ENCODE measurements around the gene KCNJ13. TPM values are rescaled to one million over a fixed set of nuclear protein-coding genes. Genes with fewer than 3 reads are reported as not detected.

Gene KCNJ13
- total RNA-seq = under 1 TPM in 1 of 2 donors, not detected in 1; 0.08 TPM
- polyA plus RNA-seq = under 1 TPM in 1 of 2 donors, not detected in 1; 0.79 TPM

DNA sequence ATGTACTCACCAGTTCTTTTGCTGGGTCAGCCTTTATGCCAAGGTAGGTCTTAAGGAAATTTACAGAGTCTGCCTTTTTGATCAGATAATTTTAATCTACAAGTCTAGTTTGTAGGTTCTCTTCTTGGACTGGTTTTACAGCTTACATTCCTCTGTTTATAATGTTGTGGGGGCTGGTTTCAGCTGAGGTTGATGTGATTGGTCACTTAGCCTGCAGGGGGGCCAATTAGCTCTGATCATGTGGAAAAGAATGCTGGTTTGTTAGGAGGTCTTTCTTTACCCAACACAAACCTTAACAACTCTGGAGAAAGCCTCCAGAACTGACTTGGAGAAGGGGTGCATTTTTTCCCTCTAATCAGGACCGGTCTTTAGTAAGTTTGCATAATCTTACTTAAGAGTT is at the start of gene KCNJ13:
TSS of gene KCNJ13 (minus strand) at position 131 of the 400 bp plus-strand sequence. CDS start 5,203 bp downstream, outside the sequence.
- Histone ChIP-seq H3K9ac (ENCODE audit: low read depth in 1 of 2, low read length in 2 of 2) (no peak within 1 kb of the TSS), H3K9me3 (ENCODE audit: control insufficient read depth in 4 of 4, low read length in 3 of 4) (no peaks in the 10 kb centered on the region), H3K4me3 (ENCODE audit: low read depth in 1 of 3, low read length in 3 of 3) (no peak within 1 kb of the TSS), H3K4me1 (ENCODE audit: control insufficient read depth in 4 of 4, insufficient read depth in 4 of 4, low read length in 3 of 4) (no peaks in the 10 kb centered on the region), H3K36me3 (ENCODE audit: control insufficient read depth in 4 of 4, insufficient read depth in 3 of 4, low read depth in 1 of 4, low read length in 3 of 4) (peaks cover 0 to 15% (median 2%) of the 10 kb centered on the region in 4 donors), H3K27me3 (ENCODE audit: control insufficient read depth in 4 of 4, insufficient read depth in 4 of 4, low read length in 3 of 4) (no peaks in the 10 kb centered on the region), H3K27ac (ENCODE audit: low read depth in 1 of 2, low read length in 2 of 2) (no peak within 1 kb of the TSS)
- DNase-seq (ENCODE audit: low spot score) = no peak
- no peak for TF ChIP-seq RAD21 (IDR thresholded peaks at IDR 0.05)
- TF ChIP-seq HNF4G (IDR thresholded peaks at IDR 0.05) = no peak
- TF ChIP-seq, protein P1, sequence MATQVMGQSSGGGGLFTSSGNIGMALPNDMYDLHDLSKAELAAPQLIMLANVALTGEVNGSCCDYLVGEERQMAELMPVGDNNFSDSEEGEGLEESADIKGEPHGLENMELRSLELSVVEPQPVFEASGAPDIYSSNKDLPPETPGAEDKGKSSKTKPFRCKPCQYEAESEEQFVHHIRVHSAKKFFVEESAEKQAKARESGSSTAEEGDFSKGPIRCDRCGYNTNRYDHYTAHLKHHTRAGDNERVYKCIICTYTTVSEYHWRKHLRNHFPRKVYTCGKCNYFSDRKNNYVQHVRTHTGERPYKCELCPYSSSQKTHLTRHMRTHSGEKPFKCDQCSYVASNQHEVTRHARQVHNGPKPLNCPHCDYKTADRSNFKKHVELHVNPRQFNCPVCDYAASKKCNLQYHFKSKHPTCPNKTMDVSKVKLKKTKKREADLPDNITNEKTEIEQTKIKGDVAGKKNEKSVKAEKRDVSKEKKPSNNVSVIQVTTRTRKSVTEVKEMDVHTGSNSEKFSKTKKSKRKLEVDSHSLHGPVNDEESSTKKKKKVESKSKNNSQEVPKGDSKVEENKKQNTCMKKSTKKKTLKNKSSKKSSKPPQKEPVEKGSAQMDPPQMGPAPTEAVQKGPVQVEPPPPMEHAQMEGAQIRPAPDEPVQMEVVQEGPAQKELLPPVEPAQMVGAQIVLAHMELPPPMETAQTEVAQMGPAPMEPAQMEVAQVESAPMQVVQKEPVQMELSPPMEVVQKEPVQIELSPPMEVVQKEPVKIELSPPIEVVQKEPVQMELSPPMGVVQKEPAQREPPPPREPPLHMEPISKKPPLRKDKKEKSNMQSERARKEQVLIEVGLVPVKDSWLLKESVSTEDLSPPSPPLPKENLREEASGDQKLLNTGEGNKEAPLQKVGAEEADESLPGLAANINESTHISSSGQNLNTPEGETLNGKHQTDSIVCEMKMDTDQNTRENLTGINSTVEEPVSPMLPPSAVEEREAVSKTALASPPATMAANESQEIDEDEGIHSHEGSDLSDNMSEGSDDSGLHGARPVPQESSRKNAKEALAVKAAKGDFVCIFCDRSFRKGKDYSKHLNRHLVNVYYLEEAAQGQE (IDR thresholded peaks at IDR 0.05) = no peak
- no peak for TF ChIP-seq TAF1 (conservative IDR thresholded peaks at IDR 0.05)
- TF ChIP-seq NR2F2 (IDR thresholded peaks at IDR 0.05) = no peak
- TF ChIP-seq, protein P2, sequence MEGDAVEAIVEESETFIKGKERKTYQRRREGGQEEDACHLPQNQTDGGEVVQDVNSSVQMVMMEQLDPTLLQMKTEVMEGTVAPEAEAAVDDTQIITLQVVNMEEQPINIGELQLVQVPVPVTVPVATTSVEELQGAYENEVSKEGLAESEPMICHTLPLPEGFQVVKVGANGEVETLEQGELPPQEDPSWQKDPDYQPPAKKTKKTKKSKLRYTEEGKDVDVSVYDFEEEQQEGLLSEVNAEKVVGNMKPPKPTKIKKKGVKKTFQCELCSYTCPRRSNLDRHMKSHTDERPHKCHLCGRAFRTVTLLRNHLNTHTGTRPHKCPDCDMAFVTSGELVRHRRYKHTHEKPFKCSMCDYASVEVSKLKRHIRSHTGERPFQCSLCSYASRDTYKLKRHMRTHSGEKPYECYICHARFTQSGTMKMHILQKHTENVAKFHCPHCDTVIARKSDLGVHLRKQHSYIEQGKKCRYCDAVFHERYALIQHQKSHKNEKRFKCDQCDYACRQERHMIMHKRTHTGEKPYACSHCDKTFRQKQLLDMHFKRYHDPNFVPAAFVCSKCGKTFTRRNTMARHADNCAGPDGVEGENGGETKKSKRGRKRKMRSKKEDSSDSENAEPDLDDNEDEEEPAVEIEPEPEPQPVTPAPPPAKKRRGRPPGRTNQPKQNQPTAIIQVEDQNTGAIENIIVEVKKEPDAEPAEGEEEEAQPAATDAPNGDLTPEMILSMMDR (IDR thresholded peaks at IDR 0.05; ENCODE audit: low read depth, low read length, missing input control) = no peak
- TF ChIP-seq GABPA (IDR thresholded peaks at IDR 0.05 in 1 of 2, conservative IDR thresholded peaks at IDR 0.05 in 1 of 2) = no peak
- TF ChIP-seq FOXA2 (IDR thresholded peaks at IDR 0.05) = no peak
- TF ChIP-seq SP1 (IDR thresholded peaks at IDR 0.05) = no peak
- no peak for TF ChIP-seq YY1 (IDR thresholded peaks at IDR 0.05)
- TF ChIP-seq FOXA1 (IDR thresholded peaks at IDR 0.05) = no peak
- TF ChIP-seq, protein P3, sequence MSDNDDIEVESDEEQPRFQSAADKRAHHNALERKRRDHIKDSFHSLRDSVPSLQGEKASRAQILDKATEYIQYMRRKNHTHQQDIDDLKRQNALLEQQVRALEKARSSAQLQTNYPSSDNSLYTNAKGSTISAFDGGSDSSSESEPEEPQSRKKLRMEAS (IDR thresholded peaks at IDR 0.05) = no peak
- 88% methylated on average over 1 of the region's 1 CpG for WGBS

DNA sequence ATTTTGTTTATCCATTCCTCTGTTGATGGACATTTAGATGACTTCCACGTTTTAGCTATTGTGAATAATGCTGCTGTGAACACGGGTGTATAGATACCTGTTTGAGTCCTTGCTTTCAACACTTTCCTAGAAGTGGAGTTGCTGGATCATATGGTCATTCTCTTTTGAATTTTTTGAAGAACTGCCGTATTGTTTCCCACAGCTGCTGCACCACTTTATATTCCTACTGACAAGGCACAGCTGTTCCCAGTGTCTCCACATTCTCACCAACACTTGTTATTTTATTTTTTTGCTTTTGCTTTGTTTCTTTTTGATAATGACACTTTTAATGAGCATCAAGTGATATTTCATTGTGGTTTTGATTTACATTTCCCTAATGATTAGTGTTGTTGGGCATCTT is 41.4 kb upstream of the KCNJ13 start:
- no peaks in the 10 kb centered on the region for H3K4me1 ChIP-seq (ENCODE audit: control insufficient read depth in 4 of 4, insufficient read depth in 4 of 4, low read length in 3 of 4)
- H3K4me3 ChIP-seq (ENCODE audit: low read depth in 1 of 3, low read length in 3 of 3) = no peak overlapping the region
- H3K27me3 ChIP-seq (ENCODE audit: control insufficient read depth in 4 of 4, insufficient read depth in 4 of 4, low read length in 3 of 4) = no peaks in the 10 kb centered on the region
- H3K27ac ChIP-seq (ENCODE audit: low read depth in 1 of 2, low read length in 2 of 2) = no peak overlapping the region
- 94% methylated on average over 3 of the region's 3 CpGs for WGBS
- no peak for DNase-seq (ENCODE audit: low spot score)
- H3K9me3 ChIP-seq (ENCODE audit: control insufficient read depth in 4 of 4, low read length in 3 of 4) = no peaks in the 10 kb centered on the region
- no peak overlapping the region for H3K9ac ChIP-seq (ENCODE audit: low read depth in 1 of 2, low read length in 2 of 2)
- H3K36me3 ChIP-seq (ENCODE audit: control insufficient read depth in 4 of 4, insufficient read depth in 3 of 4, low read depth in 1 of 4, low read length in 3 of 4) = peaks cover 5 to 42% (median 39%) of the 10 kb centered on the region in 4 donors
- no peak for TF ChIP-seq JUND (IDR thresholded peaks at IDR 0.05)
- TF ChIP-seq RXRA (IDR thresholded peaks at IDR 0.05) = no peak
- TF ChIP-seq, protein P4, sequence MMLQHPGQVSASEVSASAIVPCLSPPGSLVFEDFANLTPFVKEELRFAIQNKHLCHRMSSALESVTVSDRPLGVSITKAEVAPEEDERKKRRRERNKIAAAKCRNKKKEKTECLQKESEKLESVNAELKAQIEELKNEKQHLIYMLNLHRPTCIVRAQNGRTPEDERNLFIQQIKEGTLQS (IDR thresholded peaks at IDR 0.05) = no peak
- no peak for TF ChIP-seq HNF4A (conservative IDR thresholded peaks at IDR 0.05)
- TF ChIP-seq, protein P2 (IDR thresholded peaks at IDR 0.05; ENCODE audit: low read depth, low read length, missing input control) = no peak
- no peak for TF ChIP-seq HNF4G (IDR thresholded peaks at IDR 0.05)
- TF ChIP-seq FOXA1 (IDR thresholded peaks at IDR 0.05) = no peak
- TF ChIP-seq SP1 (IDR thresholded peaks at IDR 0.05) = no peak
- TF ChIP-seq FOXA2 (IDR thresholded peaks at IDR 0.05) = no peak
- TF ChIP-seq, protein P3 (IDR thresholded peaks at IDR 0.05) = no peak
- TF ChIP-seq, protein P1 (IDR thresholded peaks at IDR 0.05) = no peak
- TF ChIP-seq, protein P5, sequence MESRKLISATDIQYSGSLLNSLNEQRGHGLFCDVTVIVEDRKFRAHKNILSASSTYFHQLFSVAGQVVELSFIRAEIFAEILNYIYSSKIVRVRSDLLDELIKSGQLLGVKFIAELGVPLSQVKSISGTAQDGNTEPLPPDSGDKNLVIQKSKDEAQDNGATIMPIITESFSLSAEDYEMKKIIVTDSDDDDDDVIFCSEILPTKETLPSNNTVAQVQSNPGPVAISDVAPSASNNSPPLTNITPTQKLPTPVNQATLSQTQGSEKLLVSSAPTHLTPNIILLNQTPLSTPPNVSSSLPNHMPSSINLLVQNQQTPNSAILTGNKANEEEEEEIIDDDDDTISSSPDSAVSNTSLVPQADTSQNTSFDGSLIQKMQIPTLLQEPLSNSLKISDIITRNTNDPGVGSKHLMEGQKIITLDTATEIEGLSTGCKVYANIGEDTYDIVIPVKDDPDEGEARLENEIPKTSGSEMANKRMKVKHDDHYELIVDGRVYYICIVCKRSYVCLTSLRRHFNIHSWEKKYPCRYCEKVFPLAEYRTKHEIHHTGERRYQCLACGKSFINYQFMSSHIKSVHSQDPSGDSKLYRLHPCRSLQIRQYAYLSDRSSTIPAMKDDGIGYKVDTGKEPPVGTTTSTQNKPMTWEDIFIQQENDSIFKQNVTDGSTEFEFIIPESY (IDR thresholded peaks at IDR 0.05) = no peak
- TF ChIP-seq GABPA (IDR thresholded peaks at IDR 0.05 in 1 of 2, conservative IDR thresholded peaks at IDR 0.05 in 1 of 2) = no peak
- no peak for TF ChIP-seq RAD21 (IDR thresholded peaks at IDR 0.05)
- TF ChIP-seq YY1 (IDR thresholded peaks at IDR 0.05) = no peak
